Adrenal gland (tissue), 12 donors: ENCODE measurements around the gene CDK9. TPM values are rescaled to one million over a fixed set of nuclear protein-coding genes. Genes with fewer than 3 reads are reported as not detected.

Experiments
- DNase-seq, 7 donors: peaks; one replicate each; pipeline ENCODE4 v3.0.0-alpha.2; 2019 to 2020
- H3K27ac ChIP-seq, 5 donors: fragments of 200-600 bp; sonication (generic) in 4 of 5; 1 replicate in 3 of 5; 2 replicates in 2 of 5; pipeline versions ENCODE4 v1.5.1 to v1.8.0; 2016 to 2020; ENCODE audit warnings: mild to moderate bottlenecking in 1 of 5
- H3K27me3 ChIP-seq: fragments of 200-600 bp; 2 replicates; pipeline ENCODE4 v1.8.0; 2021
- H3K36me3 ChIP-seq, 2 donors: fragments of 200-600 bp; replicated peaks in 1 of 2; 1 replicate in 1 of 2; 2 replicates in 1 of 2; pipeline versions ENCODE4 v1.5.1 to v1.8.0; 2018 to 2022
- H3K4me1 ChIP-seq, 2 donors: fragments of 200-600 bp; replicated peaks in 1 of 2; 1 replicate in 1 of 2; 2 replicates in 1 of 2; pipeline versions ENCODE4 v1.5.1 to v1.8.0; 2018 to 2021
- H3K4me3 ChIP-seq, 4 donors: fragments of 200-600 bp; sonication (generic) in 3 of 4; one replicate each; pipeline ENCODE4 v1.5.1; 2016 to 2018
- H3K9me3 ChIP-seq, 3 donors: fragments of 200-600 bp; sonication (generic) in 1 of 3; replicated peaks in 1 of 3; 1 replicate in 2 of 3; 2 replicates in 1 of 3; pipeline versions ENCODE4 v1.5.1 to v1.8.0; 2016 to 2021
- POLR2A ChIP-seq, 2 donors: fragments of 450-650 bp; IDR thresholded peaks; one replicate each; pipeline ENCODE4 v1.6.1; 2017; ENCODE audit warnings: antibody characterized with exemption in 2 of 2, mild to moderate bottlenecking in 2 of 2, moderate library complexity in 1 of 2
- WGBS, 4 donors: extraction: QIAGEN DNeasy Blood & Tissue Kit in 2 of 4; methylation state at CpG; one replicate each; pipeline versions ENCODE4 v1.1.5 to v1.1.7; 2013 to 2017; 5-methylcytosine and 5-hydroxymethylcytosine counted together
- intact Hi-C, 2 donors: fragments of 100-400 bp; cut with DNase I; formaldehyde crosslinking; loops; one replicate each; pipeline versions ENCODE4 v1.14.1 to v1.15.0; 2022 to 2023
- polyA plus RNA-seq, 3 donors: library from polyadenylated mRNA; stranded (reverse); fragments of 200-250 nt in 2 of 3; fragments of 350-450 nt in 1 of 3; fragmentation: Illumina TruSeq in 1 of 3; extraction: RNeasy Lipid Tissue Mini Kit (QIAGEN cat#74804) in 1 of 3; gene quantifications; one replicate each; pipeline ENCODE4 v1.2.3, GENCODE V29; 2013 to 2014
- total RNA-seq, 9 donors: library from RNA; depleted of rRNA in 4 of 9; stranded (reverse); fragments of >200 nt in 4 of 9; fragments of 120-200 nt in 1 of 9; fragmentation: NEBNext Ultra II Directional in 1 of 9; extraction: Animal tissue kit (Norgen Biotek cat#: 25700) in 1 of 9; gene quantifications; one replicate each; pipeline versions ENCODE4 v1.1.0 to v1.2.4, GENCODE V29; 2013 to 2023
- TF ChIP-seq, protein P1 (sequence below), 6 experiments: fragments of 450-650 bp in 4 of 6; fragments of 200-600 bp in 2 of 6; sonication (generic) in 1 of 6; IDR thresholded peaks; 1 replicate in 5 of 6; 2 replicates in 1 of 6; pipeline versions ENCODE4 v1.5.1 to v1.8.0; 2016 to 2021; ENCODE audit warnings: antibody characterized with exemption in 6 of 6, mild to moderate bottlenecking in 2 of 6, moderate library complexity in 1 of 6
- donor health status: healthy with polysubstance abuse.
- donor health status: Bipolar disorder and iron deficiency.
- donor health status: DM: yes; HTN: yes; CAD: no.
- donor health status: DM: no; HTN: no; CAD: no.
- donor health status: DM: no; HTN: no; CAD: no.
- donor health status: DM: yes; HTN: yes; CAD: no.

The CDK9 gene
- total and polyA plus RNA-seq, 12 donors, result 41.0 to 238 (median 117) TPM

DNA sequence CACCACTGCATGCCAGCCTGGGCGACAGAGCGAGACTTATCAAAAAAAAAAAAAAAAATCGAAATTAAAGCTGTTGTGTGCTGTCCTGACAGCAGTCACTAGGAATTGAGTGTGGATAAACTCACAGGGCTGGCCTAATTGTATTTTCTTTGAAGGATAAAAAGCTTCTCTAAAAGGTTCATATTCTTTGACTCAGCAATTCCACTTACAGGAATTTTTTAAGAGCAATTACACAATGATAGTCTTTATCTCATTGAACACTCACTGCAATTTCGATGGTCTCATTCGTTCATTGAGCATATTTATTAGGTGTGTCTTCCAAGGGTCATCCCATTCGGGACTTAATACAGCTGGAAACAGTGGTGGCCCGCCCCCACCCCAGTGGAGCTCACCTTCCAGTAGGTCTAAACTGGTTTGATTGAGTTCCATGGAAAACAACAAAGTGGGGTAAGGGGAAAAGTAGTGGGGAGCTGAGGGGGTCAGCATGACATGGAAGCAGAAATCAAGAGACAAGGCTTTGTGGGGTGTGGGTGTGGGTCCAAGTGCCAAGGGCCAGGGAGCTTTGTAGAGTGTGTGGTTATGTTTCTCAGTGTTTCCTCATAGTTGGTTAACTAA is 6.7 kb downstream of the CDK9 start:
- intact Hi-C loops, result no loop called here
- TF ChIP-seq, protein P1, sequence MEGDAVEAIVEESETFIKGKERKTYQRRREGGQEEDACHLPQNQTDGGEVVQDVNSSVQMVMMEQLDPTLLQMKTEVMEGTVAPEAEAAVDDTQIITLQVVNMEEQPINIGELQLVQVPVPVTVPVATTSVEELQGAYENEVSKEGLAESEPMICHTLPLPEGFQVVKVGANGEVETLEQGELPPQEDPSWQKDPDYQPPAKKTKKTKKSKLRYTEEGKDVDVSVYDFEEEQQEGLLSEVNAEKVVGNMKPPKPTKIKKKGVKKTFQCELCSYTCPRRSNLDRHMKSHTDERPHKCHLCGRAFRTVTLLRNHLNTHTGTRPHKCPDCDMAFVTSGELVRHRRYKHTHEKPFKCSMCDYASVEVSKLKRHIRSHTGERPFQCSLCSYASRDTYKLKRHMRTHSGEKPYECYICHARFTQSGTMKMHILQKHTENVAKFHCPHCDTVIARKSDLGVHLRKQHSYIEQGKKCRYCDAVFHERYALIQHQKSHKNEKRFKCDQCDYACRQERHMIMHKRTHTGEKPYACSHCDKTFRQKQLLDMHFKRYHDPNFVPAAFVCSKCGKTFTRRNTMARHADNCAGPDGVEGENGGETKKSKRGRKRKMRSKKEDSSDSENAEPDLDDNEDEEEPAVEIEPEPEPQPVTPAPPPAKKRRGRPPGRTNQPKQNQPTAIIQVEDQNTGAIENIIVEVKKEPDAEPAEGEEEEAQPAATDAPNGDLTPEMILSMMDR (IDR thresholded peaks at IDR 0.05), result no peak
- no peak for TF ChIP-seq POLR2A (IDR thresholded peaks at IDR 0.05)
- H3K36me3 ChIP-seq, result peaks cover 0 to 56% of the 10 kb centered on the region in 2 donors
- H3K4me3 ChIP-seq, result no peak overlapping the region
- 66 to 74% (median 69%) methylated on average over 7 of the region's 7 CpGs for WGBS, 4 donors
- no peaks in the 10 kb centered on the region for H3K27me3 ChIP-seq
- no peak for DNase-seq
- peaks cover 29 to 80% of the 10 kb centered on the region in 2 donors for H3K4me1 ChIP-seq
- peak overlapping the region; percentile 22 to 96 (median 49) for H3K27ac ChIP-seq
- no peaks in the 10 kb centered on the region for H3K9me3 ChIP-seq

DNA sequence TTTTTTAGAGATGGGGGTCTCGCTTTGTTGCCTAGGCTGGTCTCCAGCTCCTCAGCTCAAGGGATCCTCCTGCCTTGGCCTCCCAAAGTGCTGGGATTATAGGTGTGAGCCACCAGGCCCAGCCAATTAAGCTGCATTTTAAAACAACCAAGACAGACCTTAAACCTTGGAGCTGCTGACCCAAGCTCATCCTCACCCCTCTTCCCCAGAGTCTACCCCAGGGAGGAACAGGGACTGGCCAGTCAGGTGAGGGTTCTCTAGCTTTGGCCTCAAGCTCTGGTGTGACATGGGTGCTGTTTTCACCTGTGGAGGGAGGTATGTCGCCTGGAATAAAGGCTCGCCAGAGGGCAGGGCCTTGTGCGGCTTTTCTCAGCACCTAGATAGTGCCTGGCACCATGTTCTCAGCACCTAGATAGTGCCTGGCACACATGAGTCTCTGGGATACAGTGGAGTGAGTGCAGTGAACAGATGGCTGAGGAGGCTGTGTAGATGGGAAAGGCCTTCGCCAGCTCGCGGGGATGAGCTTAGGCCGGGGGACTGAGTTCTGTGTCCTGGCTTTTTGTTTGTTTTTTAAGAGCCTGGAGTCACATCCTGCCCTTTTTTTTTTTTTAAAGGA is 7.4 kb downstream of the CDK9 start:
- H3K9me3 ChIP-seq, result no peaks in the 10 kb centered on the region
- WGBS, 4 donors, result 58 to 79% (median 70%) methylated on average over 7 to 8 of the region's 8 CpGs
- TF ChIP-seq, protein P1 (IDR thresholded peaks at IDR 0.05), result no peak
- no peak for TF ChIP-seq POLR2A (IDR thresholded peaks at IDR 0.05)
- H3K27me3 ChIP-seq, result no peaks in the 10 kb centered on the region
- H3K4me3 ChIP-seq, result no peak overlapping the region
- H3K4me1 ChIP-seq, result peaks cover 29 to 73% of the 10 kb centered on the region in 2 donors
- intact Hi-C loops, result no loop called here
- peaks cover 0 to 49% of the 10 kb centered on the region in 2 donors for H3K36me3 ChIP-seq
- peak overlapping the region in 4 of 5 donors; percentile 48 to 96 (median 57) for H3K27ac ChIP-seq
- DNase-seq, result peak in 1 of 7 donors; percentile 32

DNA sequence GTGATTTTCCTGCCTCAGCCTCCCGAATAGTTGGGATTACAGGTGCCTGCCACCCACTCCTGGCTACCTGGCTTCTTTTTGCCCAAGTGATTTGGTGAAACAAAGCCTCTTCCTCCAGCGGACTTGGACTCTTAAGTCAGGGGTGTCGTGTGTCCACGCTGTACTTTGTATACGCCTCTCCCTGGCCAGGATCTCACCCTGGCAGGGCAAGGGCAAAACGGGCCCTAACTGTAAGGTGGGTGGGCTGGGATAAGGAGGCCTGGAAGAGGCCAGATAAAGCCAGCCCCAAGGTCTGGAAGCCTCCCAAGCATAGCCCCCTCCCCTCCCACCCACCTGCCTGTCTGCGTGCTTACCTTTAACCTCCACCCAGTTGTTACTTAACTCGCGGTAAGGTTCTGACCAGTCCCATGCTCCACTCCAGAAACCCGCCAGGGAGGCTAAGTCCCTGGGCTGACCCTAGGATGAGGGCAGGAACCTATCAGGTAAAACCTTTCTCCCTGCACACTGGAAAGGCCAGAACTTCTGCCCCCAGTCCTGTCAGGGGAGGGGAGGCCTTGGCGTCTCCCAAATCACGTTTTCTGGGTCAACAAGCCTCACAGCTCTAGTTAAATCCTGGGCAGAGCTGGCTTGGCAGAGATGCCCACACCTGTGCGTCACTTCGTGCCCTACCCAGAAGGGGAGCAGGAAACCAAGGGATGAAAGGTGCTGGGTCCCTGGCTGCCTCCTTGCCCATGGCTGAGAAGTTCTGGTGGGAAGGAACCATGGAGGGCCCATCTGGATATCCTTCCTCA is 8.4 kb downstream of the CDK9 start:
- TF ChIP-seq POLR2A (IDR thresholded peaks at IDR 0.05), result no peak
- TF ChIP-seq, protein P1 (IDR thresholded peaks at IDR 0.05), result no peak
- Histone ChIP-seq H3K27me3 (no peaks in the 10 kb centered on the region), H3K27ac (peak overlapping the region in 3 of 5 donors; percentile 1 to 96 (median 79)), H3K4me3 (no peak overlapping the region), H3K4me1 (peaks cover 29 to 64% of the 10 kb centered on the region in 2 donors), H3K9me3 (no peaks in the 10 kb centered on the region), H3K36me3 (peaks cover 0 to 39% of the 10 kb centered on the region in 2 donors)
- 58 to 71% (median 62%) methylated on average over 6 to 14 of the region's 14 CpGs for WGBS, 4 donors
- intact Hi-C loops, result no loop called here
- DNase-seq, result peak in 4 of 7 donors; percentile 33 to 73 (median 52)

DNA sequence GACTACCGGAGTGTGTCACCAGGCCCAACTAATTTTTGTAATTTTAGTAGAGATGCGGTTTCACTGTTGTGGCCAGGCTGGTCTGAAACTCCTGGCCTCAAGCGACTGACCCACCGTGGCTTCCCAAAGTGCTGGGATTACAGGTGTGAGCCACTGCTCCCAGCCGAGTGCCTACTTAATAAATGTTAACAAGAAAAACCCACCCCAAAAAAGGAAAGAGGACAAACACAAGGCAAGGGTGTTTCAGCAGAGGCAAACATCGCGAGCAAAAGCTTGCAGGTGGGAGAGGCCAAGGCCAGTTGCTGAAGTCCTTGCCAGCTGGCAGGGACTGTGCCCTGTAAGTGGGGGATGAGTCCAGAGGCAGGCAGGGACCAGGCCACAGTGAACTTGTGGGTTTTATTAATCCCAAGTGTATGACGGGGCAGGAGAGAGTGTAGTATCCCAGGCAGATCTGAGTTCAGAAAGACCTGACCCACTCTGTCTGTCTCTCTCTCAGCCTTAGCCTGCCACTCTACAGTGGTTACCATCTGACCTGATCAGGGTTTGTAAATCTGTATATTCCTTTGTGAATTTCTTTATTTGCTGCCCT is 10.5 kb downstream of the CDK9 start:
- Histone ChIP-seq H3K27me3 (no peaks in the 10 kb centered on the region), H3K9me3 (no peaks in the 10 kb centered on the region), H3K4me3 (no peak overlapping the region), H3K4me1 (peaks cover 16 to 47% of the 10 kb centered on the region in 2 donors), H3K27ac (peak overlapping the region; percentile 48 to 81 (median 76)), H3K36me3 (peaks cover 0 to 18% of the 10 kb centered on the region in 2 donors)
- intact Hi-C loops, result no loop called here
- TF ChIP-seq, protein P1 (IDR thresholded peaks at IDR 0.05), result no peak
- TF ChIP-seq POLR2A (IDR thresholded peaks at IDR 0.05), result no peak
- WGBS, 4 donors, result 29 to 52% (median 37%) methylated on average over 8 of the region's 8 CpGs
- DNase-seq, result peak; percentile 65 to 92 (median 89)
